IMR-90 (cell line): ENCODE results near the gene SH2B2. TPM values are rescaled to one million over a fixed set of nuclear protein-coding genes. Genes with fewer than 3 reads are reported as not detected.

Experiments
- ATAC-seq: fragments of 200-7000 bp; cut with Tn5 transposase; 2 replicates; pipeline ENCODE4 v1.9.1; 2020; ENCODE audit warnings: low read depth, mild to moderate bottlenecking, moderate library complexity
- BruUV-seq: library from RNA; stranded (reverse); fragments of 400-500 nt; replicated peaks from 2 replicates; lab custom pipeline; 2021; lab: Mats Ljungman, UMichigan
- CTCF ChIA-PET: fragments of 300-600 bp; formaldehyde crosslinking; extraction: SDS; loops from one replicate; lab custom pipeline; 2021; ENCODE audit warnings: antibody characterized with exemption; lab: Yijun Ruan, JAX
- POLR2A ChIA-PET: fragments of 300-600 bp; sonication (Branson Sonifier 250); formaldehyde crosslinking; loops from one replicate; lab custom pipeline; 2022; ENCODE audit warnings: antibody characterized with exemption; ENCODE audit not compliant: unreplicated experiment; lab: Charles Lee
- DNase-seq: peaks from one replicate; pipeline ENCODE4 v3.0.0; 2013
- H2AFZ ChIP-seq: replicated peaks from 2 replicates; pipeline ENCODE3; 2013; ENCODE audit warnings: low read length, mild to moderate bottlenecking; ENCODE audit not compliant: poor library complexity
- H2AK5ac ChIP-seq: 2 replicates; pipeline ENCODE4 v1.6.1; 2013; ENCODE audit warnings: low read depth, low read length, inconsistent platforms
- H2AK9ac ChIP-seq: replicated peaks from 2 replicates; pipeline ENCODE3; 2013; ENCODE audit warnings: mild to moderate bottlenecking, low read depth, low read length, moderate library complexity; ENCODE audit not compliant: poor library complexity
- H2BK120ac ChIP-seq: 2 replicates; pipeline ENCODE4 v1.6.1; 2013; ENCODE audit warnings: low read depth, low read length, inconsistent platforms
- H2BK15ac ChIP-seq: 3 replicates; pipeline ENCODE4 v1.6.1; 2013; ENCODE audit warnings: low read depth, low read length, inconsistent platforms
- H2BK20ac ChIP-seq: 2 replicates; pipeline ENCODE4 v1.6.1; 2013; ENCODE audit warnings: low read depth, mild to moderate bottlenecking, inconsistent platforms, low read length, moderate library complexity
- H2BK5ac ChIP-seq: 2 replicates; pipeline ENCODE4 v1.6.1; 2013; ENCODE audit warnings: mild to moderate bottlenecking, low read depth, low read length, inconsistent platforms; ENCODE audit not compliant: poor library complexity, severe bottlenecking
- H3K14ac ChIP-seq: replicated peaks from 2 replicates; pipeline ENCODE4 v1.6.1; 2013; ENCODE audit warnings: low read depth, low read length, inconsistent platforms
- H3K18ac ChIP-seq: 2 replicates; pipeline ENCODE4 v1.6.1; 2013; ENCODE audit warnings: low read depth, low read length, control low read depth
- H3K23ac ChIP-seq: 2 replicates; pipeline ENCODE4 v1.6.1; 2013; ENCODE audit warnings: low read depth, low read length, inconsistent platforms
- H3K27ac ChIP-seq: 2 replicates; pipeline ENCODE4 v1.5.1; 2013; ENCODE audit warnings: mild to moderate bottlenecking, control low read depth, low read length; ENCODE audit not compliant: insufficient read depth
- H3K27me3 ChIP-seq: 2 replicates; pipeline ENCODE4 v1.6.1; 2013; ENCODE audit warnings: low read length; ENCODE audit not compliant: control insufficient read depth, insufficient read depth
- H3K36me3 ChIP-seq: 2 replicates; pipeline ENCODE4 v1.6.1; 2013; ENCODE audit warnings: low read length, mixed read lengths; ENCODE audit not compliant: control insufficient read depth, insufficient read depth
- H3K4ac ChIP-seq: 2 replicates; pipeline ENCODE4 v1.6.1; 2013; ENCODE audit warnings: low read depth, low read length, inconsistent platforms
- H3K4me1 ChIP-seq: 2 replicates; pipeline ENCODE4 v1.6.1; 2013; ENCODE audit warnings: low read length, mixed read lengths; ENCODE audit not compliant: control insufficient read depth, insufficient read depth
- H3K4me2 ChIP-seq: 2 replicates; pipeline ENCODE4 v1.6.1; 2013; ENCODE audit warnings: low read depth, mild to moderate bottlenecking, control low read depth, low read length, moderate library complexity
- H3K4me3 ChIP-seq: 2 replicates; pipeline ENCODE4 v1.5.1; 2013; ENCODE audit warnings: low read depth, mild to moderate bottlenecking, control low read depth, low read length, moderate library complexity; ENCODE audit not compliant: insufficient read depth
- H3K56ac ChIP-seq: 2 replicates; pipeline ENCODE4 v1.6.1; 2013; ENCODE audit warnings: low read length, inconsistent platforms; ENCODE audit not compliant: insufficient read depth; ENCODE audit errors: extremely low read depth
- H3K79me1 ChIP-seq, 2 experiments: 2 replicates each; pipeline ENCODE4 v1.6.1; 2013; ENCODE audit warnings: low read length in 2 of 2, inconsistent platforms in 1 of 2, low read depth in 1 of 2
- H3K9ac ChIP-seq: 2 replicates; pipeline ENCODE4 v1.6.1; 2013; ENCODE audit warnings: low read depth, low read length, control low read depth
- H3K9me1 ChIP-seq: 2 replicates; pipeline ENCODE4 v1.6.1; 2013; ENCODE audit warnings: low read length, inconsistent platforms; ENCODE audit not compliant: insufficient read depth
- H3K9me3 ChIP-seq: 2 replicates; pipeline ENCODE4 v1.6.1; 2013; ENCODE audit warnings: low read length; ENCODE audit not compliant: control insufficient read depth, insufficient read depth
- H4K20me1 ChIP-seq: 2 replicates; pipeline ENCODE4 v1.6.1; 2013; ENCODE audit warnings: low read length, inconsistent platforms; ENCODE audit not compliant: insufficient read depth
- H4K5ac ChIP-seq: 2 replicates; pipeline ENCODE4 v1.6.1; 2013; ENCODE audit warnings: mild to moderate bottlenecking, low read depth, low read length, control low read depth
- H4K8ac ChIP-seq, 2 experiments: 2 replicates each; pipeline ENCODE4 v1.6.1; 2013; ENCODE audit warnings: low read depth in 2 of 2, low read length in 2 of 2, control low read depth in 1 of 2, inconsistent platforms in 1 of 2
- H4K91ac ChIP-seq: 2 replicates; pipeline ENCODE4 v1.6.1; 2013; ENCODE audit warnings: low read depth, low read length, inconsistent platforms; ENCODE audit not compliant: insufficient read depth
- CHD1 ChIP-seq: IDR thresholded peaks from 2 replicates; pipeline ENCODE4 v1.6.1; 2012; ENCODE audit warnings: low read depth, low read length, improper control_type of control experiment
- MAFK ChIP-seq: IDR thresholded peaks from 2 replicates; pipeline ENCODE4 v1.6.1; 2012; ENCODE audit warnings: low read depth, low read length, improper control_type of control experiment
- MXI1 ChIP-seq: IDR thresholded peaks from 2 replicates; pipeline ENCODE4 v1.6.1; 2012; ENCODE audit warnings: low read depth, mild to moderate bottlenecking, low read length, moderate library complexity, borderline replicate concordance
- NFE2L2 ChIP-seq: fragments of 150-350 bp; IDR thresholded peaks from 2 replicates; pipeline ENCODE4 v1.6.1; 2016; ENCODE audit warnings: low read depth, mild to moderate bottlenecking, low read length
- RAD21 ChIP-seq: IDR thresholded peaks from 2 replicates; pipeline ENCODE4 v1.6.1; 2012; ENCODE audit warnings: low read length, improper control_type of control experiment
- SMC3 ChIP-seq: fragments of 150-350 bp; IDR thresholded peaks from 2 replicates; pipeline ENCODE4 v1.6.1; 2016; ENCODE audit warnings: low read depth, mild to moderate bottlenecking, antibody characterized with exemption, low read length, moderate library complexity
- WGBS, 2 experiments: methylation state at CpG; one replicate each; pipeline versions ENCODE4 v1.1.5 to v1.1.7; 2013; ENCODE audit warnings: missing lambda C conversion rate in 2 of 2; ENCODE audit not compliant: insufficient read length in 1 of 2; ENCODE audit errors: extremely low coverage in 2 of 2; 5-methylcytosine and 5-hydroxymethylcytosine counted together
- dilution Hi-C: fragments of 300-500 bp; cut with HindIII; formaldehyde crosslinking; loops from one replicate; pipeline ENCODE4 v1.14.3; 2018; ENCODE audit warnings: low sequenced_read_pairs; ENCODE audit not compliant: unreplicated experiment
- in situ Hi-C: fragments of 300-500 bp; cut with MboI; formaldehyde crosslinking; loops from 3 replicates; pipeline ENCODE4 v1.14.3; 2019; ENCODE audit warnings: low sequenced_read_pairs, inconsistent platforms, mixed read lengths
- intact Hi-C: fragments of 100-400 bp; cut with micrococcal nuclease; formaldehyde crosslinking; loops from 2 replicates; pipeline ENCODE4 v1.10.0; 2022
- polyA plus RNA-seq, 3 experiments: library from polyadenylated mRNA; depleted of rRNA; stranded (reverse); fragments of >200 nt; gene quantifications; 2 replicates each; pipeline ENCODE4 v1.2.3, GENCODE V29; 2012; ENCODE audit warnings: low replicate concordance in 1 of 3
- total RNA-seq: library from RNA; depleted of rRNA; stranded (reverse); fragments of >200 nt; gene quantifications from 2 replicates; pipeline ENCODE4 v1.2.3, GENCODE V29; 2012

Gene SH2B2
- total and polyA plus RNA-seq, 2 of the 4 experiments (the other 2 are of a cell fraction): 0.36 to 0.99 TPM

DNA sequence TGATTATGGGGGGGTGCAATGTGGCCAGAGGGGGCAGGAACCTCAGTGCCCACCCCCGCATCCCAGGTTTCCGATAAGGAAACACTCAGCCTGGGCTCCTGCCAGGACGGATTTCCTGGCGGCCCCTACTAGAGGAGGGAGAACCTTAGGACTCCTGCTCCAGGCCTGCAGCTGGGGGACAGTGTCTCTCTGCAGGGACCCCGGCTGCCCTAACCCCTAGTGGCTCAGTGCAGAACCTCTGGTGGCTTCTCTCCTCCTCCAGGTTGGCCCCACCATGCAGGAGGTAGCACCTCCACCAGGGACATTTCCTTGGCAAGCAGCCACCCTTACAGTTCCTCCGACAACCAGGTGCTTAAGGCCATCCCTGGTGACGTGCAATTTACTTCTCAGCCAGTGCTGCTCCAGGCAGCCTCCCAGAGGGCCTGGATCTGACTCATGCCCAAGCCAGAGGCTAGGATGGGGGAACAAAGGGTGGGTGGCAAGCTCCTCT lies 31.9 kb downstream of the SH2B2 start:
- in situ Hi-C loops: no loop called here

More for the DNA sequence above, 31.9 kb downstream of the SH2B2 start:
- Histone ChIP-seq H3K23ac (no peak overlapping the region), H3K4me1 (no peaks in the 10 kb centered on the region), H4K8ac (no peak overlapping the region), H4K20me1 (no peaks in the 10 kb centered on the region), H2AK5ac (no peak overlapping the region), H2BK20ac (no peak overlapping the region), H3K56ac (no peak overlapping the region), H3K27ac (no peak overlapping the region), H3K18ac (no peak overlapping the region), H4K91ac (no peak overlapping the region), H2BK15ac (no peak overlapping the region), H3K9me3 (no peaks in the 10 kb centered on the region), H3K27me3 (no peaks in the 10 kb centered on the region), H2BK5ac (no peak overlapping the region), H3K14ac (no peak overlapping the region), H2AK9ac (no peak overlapping the region), H3K4me3 (no peak overlapping the region), H3K9ac (no peak overlapping the region), H3K4me2 (no peak overlapping the region), H3K9me1 (peaks cover 4% of the 10 kb centered on the region; the same call in 1 of the 2 replicates), H3K79me1 (no peaks in the 10 kb centered on the region), H2BK120ac (no peak overlapping the region), H4K5ac (no peak overlapping the region), H3K4ac (no peak overlapping the region), H2AFZ (no peak overlapping the region), H3K36me3 (peaks cover 3% of the 10 kb centered on the region; the same call in 1 of the 2 replicates)
- TF ChIP-seq RAD21: no peak
- no peak for TF ChIP-seq MXI1
- TF ChIP-seq CHD1: no peak
- no peak for TF ChIP-seq SMC3
- TF ChIP-seq NFE2L2: no peak
- no peak for TF ChIP-seq MAFK
- WGBS, 2 experiments: 92% methylated on average over 2 of the region's 7 CpGs; no CpG with 5 or more reads in 1 of the 2 experiments
- dilution Hi-C loops (no loop called here), intact Hi-C loops (no loop called here)
- no TSS peak for BruUV-seq
- POLR2A ChIA-PET: no interaction called here
- DNase-seq (peak; percentile 46), ATAC-seq (peak; percentile 63; the same call in 1 of the 2 replicates)
- CTCF ChIA-PET: no interaction called here
